ENCODE data around the gene BANF1. TPM values are rescaled to one million over a fixed set of nuclear protein-coding genes. Genes with fewer than 3 reads are reported as not detected.

The BANF1 gene
- total RNA-seq, 1 experiment from 2014 or later, result 124 TPM

GRCh38 chr11:66006134-66006890 lies 4.0 kb downstream of the BANF1 start:
- H3K36me3 ChIP-seq (ENCODE audit: low read depth, low read length), result peaks cover 15% of the 10 kb centered on the region; the same call in 1 of the 2 replicates
- ChIA-PET POLR2A (ENCODE audit: unreplicated experiment) (no interaction called here), CTCF (no interaction called here)
- BruUV-seq (replicated peaks), result no TSS peak
- H3K4me3 ChIP-seq (ENCODE audit: low read length), result no peak overlapping the region
- peaks cover 20% of the 10 kb centered on the region for H3K4me1 ChIP-seq (ENCODE audit: insufficient read depth, low read length)
- peaks cover 9% of the 10 kb centered on the region for H3F3A ChIP-seq (ENCODE audit: low read length, unreplicated experiment)
- no peak for TF ChIP-seq CTCF (conservative IDR thresholded peaks at IDR 0.05; ENCODE audit: low read depth, low read length)
- no peak for TF ChIP-seq EZH2 (IDR thresholded peaks at IDR 0.05; ENCODE audit: low read length, unreplicated experiment)
- no peak for TF ChIP-seq EZH2phosphoT487 (IDR thresholded peaks at IDR 0.05; ENCODE audit: borderline replicate concordance, low read length)
- no peaks in the 10 kb centered on the region for H3K27me3 ChIP-seq (ENCODE audit: low read length)
- H3K9me2 ChIP-seq (replicated peaks; ENCODE audit: low read length), result no peaks in the 10 kb centered on the region
- DNase-seq (no peak), ATAC-seq (no peak)
- no peak overlapping the region for H3K27ac ChIP-seq (ENCODE audit: low read length)
- no peak overlapping the region for H2AFZ ChIP-seq (ENCODE audit: low read length)
- H3K9me3 ChIP-seq (ENCODE audit: low read length), result no peaks in the 10 kb centered on the region
- no peak overlapping the region for H3K9ac ChIP-seq (ENCODE audit: low read length)
- H3K79me2 ChIP-seq (ENCODE audit: low read length), result peaks cover 27% of the 10 kb centered on the region
- H4K20me1 ChIP-seq (ENCODE audit: low read length), result no peaks in the 10 kb centered on the region
- no peak overlapping the region for H3K4me2 ChIP-seq (ENCODE audit: low read length)
- intact Hi-C loops (cut with micrococcal nuclease), result no loop called here

- POLR2A ChIA-PET (ENCODE audit: unreplicated experiment), result no interaction called here
Observed at GRCh38 chr11:66006891-66007176, 4.5 kb downstream of the BANF1 start.

GRCh38 chr11:66007201-66007634 lies 4.9 kb downstream of the BANF1 start:
- intact Hi-C loops (cut with micrococcal nuclease), result no loop called here
- Histone ChIP-seq H3K36me3 (ENCODE audit: low read depth, low read length) (peaks cover 15% of the 10 kb centered on the region; the same call in 1 of the 2 replicates), H3K79me2 (ENCODE audit: low read length) (peaks cover 21% of the 10 kb centered on the region), H3K4me1 (ENCODE audit: insufficient read depth, low read length) (peaks cover 29% of the 10 kb centered on the region), H3F3A (ENCODE audit: low read length, unreplicated experiment) (peaks cover 9% of the 10 kb centered on the region), H3K9me2 (replicated peaks; ENCODE audit: low read length) (no peaks in the 10 kb centered on the region), H4K20me1 (ENCODE audit: low read length) (no peaks in the 10 kb centered on the region), H3K27ac (ENCODE audit: low read length) (no peak overlapping the region), H3K9me3 (ENCODE audit: low read length) (no peaks in the 10 kb centered on the region), H3K9ac (ENCODE audit: low read length) (no peak overlapping the region), H3K4me2 (ENCODE audit: low read length) (no peak overlapping the region), H2AFZ (ENCODE audit: low read length) (no peak overlapping the region), H3K4me3 (ENCODE audit: low read length) (no peak overlapping the region), H3K27me3 (ENCODE audit: low read length) (no peaks in the 10 kb centered on the region)
- no TSS peak for BruUV-seq (replicated peaks)
- ChIA-PET CTCF (no interaction called here), POLR2A (ENCODE audit: unreplicated experiment) (no interaction called here)
- DNase-seq (no peak), ATAC-seq (no peak)
- TF ChIP-seq EZH2phosphoT487 (IDR thresholded peaks at IDR 0.05; ENCODE audit: borderline replicate concordance, low read length), result no peak
- TF ChIP-seq CTCF (conservative IDR thresholded peaks at IDR 0.05; ENCODE audit: low read depth, low read length), result no peak
- TF ChIP-seq EZH2 (IDR thresholded peaks at IDR 0.05; ENCODE audit: low read length, unreplicated experiment), result no peak

More at GRCh38 chr11:66006891-66007176, 4.5 kb downstream of the BANF1 start:
- Histone ChIP-seq H3F3A (ENCODE audit: low read length, unreplicated experiment) (peaks cover 9% of the 10 kb centered on the region), H3K9me2 (replicated peaks; ENCODE audit: low read length) (no peaks in the 10 kb centered on the region), H4K20me1 (ENCODE audit: low read length) (no peaks in the 10 kb centered on the region), H3K9ac (ENCODE audit: low read length) (no peak overlapping the region), H3K27me3 (ENCODE audit: low read length) (no peaks in the 10 kb centered on the region), H3K27ac (ENCODE audit: low read length) (no peak overlapping the region), H3K79me2 (ENCODE audit: low read length) (peaks cover 22% of the 10 kb centered on the region), H2AFZ (ENCODE audit: low read length) (no peak overlapping the region), H3K4me2 (ENCODE audit: low read length) (no peak overlapping the region), H3K9me3 (ENCODE audit: low read length) (no peaks in the 10 kb centered on the region), H3K4me1 (ENCODE audit: insufficient read depth, low read length) (peaks cover 25% of the 10 kb centered on the region), H3K4me3 (ENCODE audit: low read length) (no peak overlapping the region), H3K36me3 (ENCODE audit: low read depth, low read length) (peaks cover 15% of the 10 kb centered on the region; the same call in 1 of the 2 replicates)
- CTCF ChIA-PET, result no interaction called here
- TF ChIP-seq EZH2phosphoT487 (IDR thresholded peaks at IDR 0.05; ENCODE audit: borderline replicate concordance, low read length) (no peak), EZH2 (IDR thresholded peaks at IDR 0.05; ENCODE audit: low read length, unreplicated experiment) (no peak)
- ATAC-seq (no peak), DNase-seq (peak; percentile 18)
- BruUV-seq (replicated peaks), result no TSS peak
- intact Hi-C loops (cut with micrococcal nuclease), result no loop called here

All from PC-3 (cell line).